ENCODE measurements around the gene FRMD5. TPM values are rescaled to one million over a fixed set of nuclear protein-coding genes. Genes with fewer than 3 reads are reported as not detected.
A peak's percentile ranks its signal among the peaks of the same experiment; 100 is the strongest.

The FRMD5 gene
- total RNA-seq (2013): 0.23 TPM
- not detected for polyA plus RNA-seq
- not detected in 2 replicates for polyA minus RNA-seq
- 0 to 3.5 (median 0.06) reads per million in 11 experiments for total RNA-seq

DNA sequence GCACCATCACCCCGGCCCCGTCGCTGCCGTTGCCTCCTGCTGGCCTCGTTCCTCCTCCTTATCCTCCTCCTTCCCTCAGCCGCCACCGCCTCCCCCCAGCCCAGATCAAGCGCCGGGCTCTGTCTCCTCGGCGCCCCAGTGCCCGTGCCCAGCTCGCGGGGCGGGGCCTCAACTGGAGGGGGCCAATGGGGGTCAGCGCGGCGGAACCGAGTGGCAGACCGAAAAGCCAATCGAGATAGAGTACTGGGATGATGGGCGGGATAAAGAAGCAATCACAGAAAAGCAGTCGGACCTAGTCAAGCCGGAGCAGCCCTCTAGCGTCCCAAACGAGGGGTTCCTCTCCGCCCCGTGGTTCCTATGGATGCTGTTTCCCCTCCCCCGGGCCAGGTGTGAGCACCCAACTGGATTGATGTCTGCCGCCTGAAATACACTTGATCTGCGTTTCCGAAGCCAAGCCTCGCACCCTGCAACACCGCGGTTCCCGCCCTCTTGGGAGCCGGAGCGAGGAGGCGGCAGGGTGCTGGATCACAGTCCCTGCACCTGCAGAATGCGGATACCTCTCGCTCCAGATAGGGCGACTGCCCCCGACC, at the start of gene FRMD5:
FRMD5 (minus strand) TSS at position 121 of the 590 bp plus-strand sequence.
- intact Hi-C loops (cut with micrococcal nuclease): no loop called here
- Histone ChIP-seq H3K4me3 (replicated peaks in 1 of 3; ENCODE audit: low read depth in 2 of 3, low read length in 3 of 3) (peak within 1 kb of the TSS; percentile 10 to 73 (median 28)), H3K9ac (ENCODE audit: insufficient read depth, low read length, poor library complexity, severe bottlenecking) (peak within 1 kb of the TSS; percentile 21), H3K27ac (ENCODE audit: low read depth in 1 of 2, low read length in 2 of 2) (no peak within 1 kb of the TSS), H3K79me2 (ENCODE audit: insufficient read depth, low read length) (no peaks in the 10 kb centered on the region), H3K4me1 (ENCODE audit: control insufficient read depth in 1 of 2, insufficient read depth in 2 of 2, low read length in 2 of 2) (peaks cover 12 to 17% of the 10 kb centered on the region in 2 donors), H3K9me3 (replicated peaks in 1 of 2; ENCODE audit: control insufficient read depth in 1 of 2, insufficient read depth in 1 of 2, low read length in 2 of 2) (peaks cover 8 to 12% of the 10 kb centered on the region in 2 donors), H3K27me3 (ENCODE audit: control insufficient read depth in 2 of 2, insufficient read depth in 2 of 2, low read length in 2 of 2) (peaks cover 58 to 86% of the 10 kb centered on the region in 2 donors), H3K36me3 (replicated peaks in 1 of 2; ENCODE audit: control insufficient read depth in 1 of 2, insufficient read depth in 2 of 2, low read length in 2 of 2) (no peaks in the 10 kb centered on the region), H2AFZ (ENCODE audit: insufficient read depth, low read depth, low read length, poor library complexity, severe bottlenecking) (peak within 1 kb of the TSS; percentile 78), H3K4me2 (replicated peaks; ENCODE audit: extremely low read depth, low read length, poor library complexity, severe bottlenecking) (peak within 1 kb of the TSS; percentile 78), H4K20me1 (ENCODE audit: insufficient read depth, low read length) (no peaks in the 10 kb centered on the region)
- peaks cover 0 to 15% (median 4%) of the 10 kb centered on the region in 7 donors for H3K9me3 Mint-ChIP-seq
- peak; percentile 53 to 72 (median 66) for DNase-seq
- peaks cover 3 to 6% of the 10 kb centered on the region in 2 donors for H3K36me3 Mint-ChIP-seq
- no peak within 1 kb of the TSS for H3K27ac Mint-ChIP-seq
- peaks cover 21% of the 10 kb centered on the region for H3K4me1 Mint-ChIP-seq
- peak within 1 kb of the TSS; percentile 78 to 96 for H3K4me3 Mint-ChIP-seq
- peaks cover 62 to 73% (median 68%) of the 10 kb centered on the region in 3 donors for H3K27me3 Mint-ChIP-seq (ENCODE audit: low read depth in 3 of 3)
- 2% methylated on average over 41 of the region's 43 CpGs for WGBS (ENCODE audit: insufficient coverage)
- no peak for TF ChIP-seq CTCF (IDR thresholded peaks at IDR 0.05)

GRCh38 chr15:44243829-44244228, 48.8 kb upstream of the FRMD5 start:
- no peak overlapping the region for H2AFZ ChIP-seq (ENCODE audit: insufficient read depth, low read depth, low read length, poor library complexity, severe bottlenecking)
- no peak overlapping the region for H3K4me3 ChIP-seq (replicated peaks in 1 of 3; ENCODE audit: low read depth in 2 of 3, low read length in 3 of 3)
- no peak overlapping the region for H3K27ac Mint-ChIP-seq
- H3K36me3 ChIP-seq (replicated peaks in 1 of 2; ENCODE audit: control insufficient read depth in 1 of 2, insufficient read depth in 2 of 2, low read length in 2 of 2): no peaks in the 10 kb centered on the region
- H3K9ac ChIP-seq (ENCODE audit: insufficient read depth, low read length, poor library complexity, severe bottlenecking): no peak overlapping the region
- no peak overlapping the region for H3K4me2 ChIP-seq (replicated peaks; ENCODE audit: extremely low read depth, low read length, poor library complexity, severe bottlenecking)
- WGBS (ENCODE audit: insufficient coverage): 100% methylated on average over 1 of the region's 3 CpGs
- H3K9me3 Mint-ChIP-seq: peaks cover 0 to 3% (median 0%) of the 10 kb centered on the region in 7 donors
- intact Hi-C loops (cut with micrococcal nuclease): no loop called here
- H3K4me3 Mint-ChIP-seq: no peak overlapping the region
- TF ChIP-seq CTCF (IDR thresholded peaks at IDR 0.05): no peak
- no peak overlapping the region for H3K27ac ChIP-seq (ENCODE audit: low read depth in 1 of 2, low read length in 2 of 2)
- no peaks in the 10 kb centered on the region for H3K9me3 ChIP-seq (replicated peaks in 1 of 2; ENCODE audit: control insufficient read depth in 1 of 2, insufficient read depth in 1 of 2, low read length in 2 of 2)
- no peaks in the 10 kb centered on the region for H3K4me1 Mint-ChIP-seq
- peaks cover 4 to 10% (median 6%) of the 10 kb centered on the region in 3 donors for H3K27me3 Mint-ChIP-seq (ENCODE audit: low read depth in 3 of 3)
- H3K36me3 Mint-ChIP-seq: no peaks in the 10 kb centered on the region
- no peaks in the 10 kb centered on the region for H3K79me2 ChIP-seq (ENCODE audit: insufficient read depth, low read length)
- H3K4me1 ChIP-seq (ENCODE audit: control insufficient read depth in 1 of 2, insufficient read depth in 2 of 2, low read length in 2 of 2): no peaks in the 10 kb centered on the region
- DNase-seq: no peak
- H3K27me3 ChIP-seq (ENCODE audit: control insufficient read depth in 2 of 2, insufficient read depth in 2 of 2, low read length in 2 of 2): no peaks in the 10 kb centered on the region
- H4K20me1 ChIP-seq (ENCODE audit: insufficient read depth, low read length): no peaks in the 10 kb centered on the region
